ENCODE results near the gene PAX5.
"Not testable (repeated sequence)": the region's sequence is repeated elsewhere in the genome, so short reads cannot be mapped to it uniquely, and the experiment has no call there.

Gene PAX5

DNA sequence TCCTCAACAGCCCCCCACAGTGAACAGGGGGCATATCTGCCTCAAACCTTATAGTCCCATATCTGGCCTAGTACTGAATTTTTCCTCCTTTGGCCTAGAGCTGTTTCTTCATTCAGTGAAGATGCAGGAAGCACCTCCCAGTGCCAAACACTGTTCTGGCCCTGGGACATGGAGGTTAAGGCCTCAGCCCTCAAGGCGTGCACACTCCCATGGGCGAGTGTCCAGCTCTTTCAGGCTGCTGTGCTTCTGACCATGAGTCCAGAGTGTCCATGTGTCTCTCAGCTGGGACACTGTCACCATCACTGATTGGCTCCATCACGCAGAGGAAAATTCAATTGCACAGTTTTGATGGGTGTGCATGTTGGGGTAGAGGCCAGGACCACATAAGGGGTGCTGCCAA, 151.5 kb downstream of the PAX5 start:
- H3K4me3 ChIP-seq (ENCODE audit: low read depth, low read length): no peak overlapping the region

- H3K4me3 ChIP-seq (ENCODE audit: low read depth, low read length): no peak overlapping the region
These were observed 152.2 kb downstream of the PAX5 start for GRCh38 chr9:36881743-36882441.

GRCh38 chr9:36881316-36881715, 152.8 kb downstream of the PAX5 start:
- H3K4me3 ChIP-seq (ENCODE audit: low read depth, low read length): no peak overlapping the region

DNA sequence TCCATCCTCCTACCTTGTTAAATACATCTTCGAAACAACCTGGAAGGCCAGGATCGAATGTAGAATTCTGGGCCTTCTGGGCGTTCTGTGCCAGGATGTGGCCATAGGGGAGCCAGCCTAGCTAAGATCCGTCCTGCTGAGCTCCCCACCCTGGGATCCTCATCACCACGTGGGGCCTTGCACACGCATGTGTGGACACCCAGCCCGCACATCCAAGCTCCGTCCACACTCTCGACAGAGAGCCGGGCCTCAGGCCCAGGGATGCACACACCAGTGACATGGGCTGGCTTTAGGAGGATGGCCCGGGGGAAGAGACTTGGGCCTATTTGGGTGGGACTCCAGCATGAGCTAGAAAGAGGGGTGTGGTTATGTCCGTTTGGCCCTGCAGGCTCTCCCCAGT, 154.0 kb downstream of the PAX5 start:
- H3K4me3 ChIP-seq (ENCODE audit: low read depth, low read length): no peak overlapping the region

- H3K4me3 ChIP-seq (ENCODE audit: low read depth, low read length): no peak overlapping the region
These were observed 154.8 kb downstream of the PAX5 start for GRCh38 chr9:36878986-36879982.

- H3K4me3 ChIP-seq (ENCODE audit: low read depth, low read length): no peak overlapping the region
These were observed 156.8 kb downstream of the PAX5 start for GRCh38 chr9:36877239-36877638.

DNA sequence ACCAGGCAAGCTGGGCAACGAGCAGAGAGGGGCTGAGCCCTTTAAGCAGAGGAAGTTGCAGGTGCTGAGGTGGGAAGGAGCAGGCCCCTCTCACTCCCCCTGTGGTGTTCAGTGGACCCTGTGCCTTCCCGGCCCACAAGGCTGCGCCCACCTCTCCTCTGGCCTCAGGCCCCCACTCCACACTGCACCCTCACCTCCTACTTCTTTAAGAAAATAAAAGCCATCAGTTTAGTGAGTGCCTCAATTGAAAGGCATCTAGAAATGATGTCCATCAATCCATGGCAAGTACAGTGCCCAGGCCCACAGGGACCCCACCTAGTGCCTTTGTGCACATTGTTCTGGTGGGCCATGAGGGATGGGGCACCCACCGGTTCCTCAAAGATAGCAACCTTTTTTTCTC, 158.0 kb downstream of the PAX5 start:
- H3K4me3 ChIP-seq (ENCODE audit: low read depth, low read length): no peak overlapping the region

GRCh38 chr9:36874921-36875320, 159.1 kb downstream of the PAX5 start:
- no peak overlapping the region for H3K4me3 ChIP-seq (ENCODE audit: low read depth, low read length)

DNA sequence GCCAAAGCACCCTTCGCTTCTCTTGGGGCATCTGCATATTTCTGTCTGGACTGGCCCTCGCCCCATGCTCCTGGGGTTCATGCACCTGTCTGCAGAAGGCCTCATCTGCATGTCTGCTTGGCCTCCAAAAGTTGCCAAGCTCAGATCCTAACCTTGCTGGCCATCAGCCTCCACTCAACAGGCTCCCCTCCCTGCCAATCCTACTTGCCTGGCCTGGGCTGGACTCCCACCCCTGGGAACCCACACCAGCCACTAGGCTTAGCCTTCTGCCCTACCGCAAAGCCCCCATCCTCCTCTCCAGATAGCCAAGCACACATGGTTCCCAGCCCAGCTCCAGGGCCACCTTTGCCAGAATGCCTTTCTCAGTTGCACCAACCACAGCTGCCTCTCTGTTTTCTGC, 159.8 kb downstream of the PAX5 start:
- H3K4me3 ChIP-seq (ENCODE audit: low read depth, low read length): no peak overlapping the region

DNA sequence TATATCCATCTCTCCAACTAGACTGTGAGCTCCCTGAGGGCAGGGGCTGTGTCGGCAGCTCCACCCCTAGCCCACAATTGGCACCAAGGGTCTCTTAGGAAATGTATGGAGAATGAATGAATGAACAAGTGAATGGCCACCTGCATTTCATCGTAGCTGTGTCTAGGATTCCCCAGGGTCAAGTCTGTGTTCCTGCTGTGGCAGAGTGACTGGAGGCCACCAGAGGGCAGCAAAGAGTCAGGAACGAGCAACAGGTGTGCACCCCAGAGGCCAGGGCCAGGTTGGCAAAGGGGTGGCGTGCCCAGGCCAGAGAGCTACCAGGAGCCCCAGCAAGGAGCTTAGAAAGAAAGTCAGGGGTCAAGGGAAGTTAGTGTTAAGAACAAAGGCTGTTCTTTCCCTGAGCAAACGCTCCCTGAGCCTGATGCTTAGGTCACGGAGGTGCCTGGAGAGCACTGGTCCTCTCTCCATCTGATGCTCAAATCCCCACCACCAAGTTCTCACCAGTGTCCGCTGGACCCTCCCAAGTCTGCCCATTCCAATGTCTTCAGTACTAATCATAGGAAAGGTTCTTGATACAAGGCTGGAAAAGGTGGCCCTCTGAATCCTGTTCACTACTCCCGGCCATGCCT, 160.7 kb downstream of the PAX5 start:
- H3K4me3 ChIP-seq (ENCODE audit: low read depth, low read length): no peak overlapping the region

DNA sequence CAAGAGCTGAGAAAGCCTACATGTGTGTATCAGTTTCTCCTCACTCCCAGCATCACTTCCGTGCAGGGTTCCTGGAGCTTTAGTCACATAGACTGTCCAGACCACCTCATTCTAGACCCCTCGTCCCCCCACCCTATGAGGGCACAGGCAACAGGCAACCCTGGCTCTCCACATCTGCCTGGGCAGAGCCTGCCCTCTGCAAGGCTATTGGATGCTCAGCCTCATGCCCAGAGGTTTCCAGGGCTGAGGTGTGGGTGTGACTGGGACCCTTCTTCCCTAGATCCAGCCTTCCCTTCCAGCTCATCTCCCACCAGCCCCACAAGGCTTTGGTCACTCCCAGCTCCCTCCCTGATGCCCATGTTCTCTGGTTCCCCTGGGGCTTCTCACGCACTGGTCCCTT, 161.4 kb downstream of the PAX5 start:
- H3K4me3 ChIP-seq (ENCODE audit: low read depth, low read length): no peak overlapping the region

DNA sequence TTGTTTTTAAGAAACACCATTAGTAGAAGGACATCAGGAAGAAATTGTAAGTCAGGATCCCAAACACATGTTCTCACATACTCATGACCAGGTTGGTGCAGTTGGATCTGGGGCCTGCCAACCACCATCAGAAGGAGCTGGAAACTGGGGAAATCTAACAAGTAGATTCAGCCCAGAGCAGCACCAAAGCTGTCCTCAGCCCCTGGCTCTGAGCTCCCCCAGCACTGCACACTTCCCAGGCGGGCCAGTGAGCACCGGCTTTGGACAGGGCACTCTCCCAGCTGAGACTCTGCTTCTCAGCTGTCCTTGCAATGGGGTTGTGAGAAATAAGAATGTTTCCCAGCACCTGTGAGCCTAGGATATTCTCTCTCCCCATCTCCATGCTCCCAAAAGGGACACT, 162.5 kb downstream of the PAX5 start:
- no peak overlapping the region for H3K4me3 ChIP-seq (ENCODE audit: low read depth, low read length)

GRCh38 chr9:36870960-36871359, 163.1 kb downstream of the PAX5 start:
- no peak overlapping the region for H3K4me3 ChIP-seq (ENCODE audit: low read depth, low read length)

DNA sequence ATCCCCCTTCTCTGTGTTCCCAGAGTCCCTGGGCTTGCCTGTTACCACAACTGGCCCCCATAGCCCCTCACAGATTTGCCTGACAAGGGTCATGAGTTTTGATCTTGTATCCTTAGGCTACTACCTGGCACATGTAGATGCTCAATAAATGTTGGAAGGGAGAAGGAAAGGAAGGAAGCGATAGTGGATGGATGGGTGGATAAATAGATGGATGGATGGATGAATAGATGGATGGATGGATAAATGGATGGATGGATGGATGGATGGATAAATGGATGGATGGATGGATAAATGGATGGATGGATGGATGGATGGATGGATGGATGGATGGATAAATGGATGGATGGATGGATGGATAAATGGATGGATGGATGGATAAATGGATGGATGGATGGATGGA, 164.5 kb downstream of the PAX5 start:
- H3K4me3 ChIP-seq (ENCODE audit: low read depth, low read length): not testable (repeated sequence)

- H3K4me3 ChIP-seq (ENCODE audit: low read depth, low read length): no peak overlapping the region
These were observed 165.3 kb downstream of the PAX5 start for GRCh38 chr9:36868586-36869282.

GRCh38 chr9:36867672-36868471, 166.2 kb downstream of the PAX5 start:
- no peak overlapping the region for H3K4me3 ChIP-seq (ENCODE audit: low read depth, low read length)

- no peak overlapping the region for H3K4me3 ChIP-seq (ENCODE audit: low read depth, low read length)
These were observed 166.8 kb downstream of the PAX5 start for GRCh38 chr9:36867241-36867640.

GRCh38 chr9:36866840-36867239, 167.2 kb downstream of the PAX5 start:
- H3K4me3 ChIP-seq (ENCODE audit: low read depth, low read length): no peak overlapping the region

DNA sequence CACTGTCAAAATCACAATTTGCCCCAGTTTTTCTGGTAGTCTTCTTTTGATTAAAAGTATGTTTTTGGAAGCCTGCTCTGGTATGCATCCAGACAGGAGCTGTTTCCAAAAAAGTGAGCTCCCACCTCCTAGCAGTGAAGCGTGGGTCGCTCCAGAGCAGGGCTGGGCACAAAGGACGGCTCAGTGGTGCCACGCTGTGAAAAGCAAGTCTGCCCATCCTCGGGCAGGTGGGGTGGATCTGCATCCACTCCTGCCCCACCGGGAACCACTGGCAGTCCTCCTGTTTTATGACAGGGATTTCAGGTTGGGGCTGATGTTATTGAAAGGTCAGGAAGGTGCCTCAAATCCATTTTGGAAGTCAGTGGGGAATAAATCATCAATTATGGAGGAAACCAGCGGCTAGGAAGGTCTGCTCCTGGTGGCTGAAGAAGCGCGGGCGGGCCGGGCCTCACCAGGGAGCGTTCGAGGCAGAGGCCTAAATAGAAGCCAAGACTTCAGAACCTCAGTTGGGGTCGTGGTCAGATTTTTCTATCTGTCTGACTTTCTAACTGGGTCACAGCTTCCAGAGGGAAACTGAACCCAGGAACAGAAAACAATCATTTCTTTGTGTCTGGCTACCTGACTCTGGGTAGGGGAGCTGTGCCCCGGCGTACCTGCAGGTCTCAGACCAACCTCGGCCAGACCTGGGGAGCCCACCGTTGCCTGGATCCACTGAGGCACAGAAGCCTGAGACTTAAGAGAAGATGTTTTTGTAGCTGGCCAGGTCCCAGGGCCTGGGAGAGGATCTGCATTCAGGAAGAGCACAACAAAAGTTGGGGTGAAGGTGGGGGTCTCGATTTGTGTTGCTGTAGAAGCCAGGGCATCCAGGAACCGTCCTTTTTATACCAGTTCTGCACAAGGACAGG, 168.1 kb downstream of the PAX5 start:
- H3K4me3 ChIP-seq (ENCODE audit: low read depth, low read length): no peak overlapping the region

Data from iPS-11a (cell line).